ENCODE results near the gene HOXD11.

DNA sequence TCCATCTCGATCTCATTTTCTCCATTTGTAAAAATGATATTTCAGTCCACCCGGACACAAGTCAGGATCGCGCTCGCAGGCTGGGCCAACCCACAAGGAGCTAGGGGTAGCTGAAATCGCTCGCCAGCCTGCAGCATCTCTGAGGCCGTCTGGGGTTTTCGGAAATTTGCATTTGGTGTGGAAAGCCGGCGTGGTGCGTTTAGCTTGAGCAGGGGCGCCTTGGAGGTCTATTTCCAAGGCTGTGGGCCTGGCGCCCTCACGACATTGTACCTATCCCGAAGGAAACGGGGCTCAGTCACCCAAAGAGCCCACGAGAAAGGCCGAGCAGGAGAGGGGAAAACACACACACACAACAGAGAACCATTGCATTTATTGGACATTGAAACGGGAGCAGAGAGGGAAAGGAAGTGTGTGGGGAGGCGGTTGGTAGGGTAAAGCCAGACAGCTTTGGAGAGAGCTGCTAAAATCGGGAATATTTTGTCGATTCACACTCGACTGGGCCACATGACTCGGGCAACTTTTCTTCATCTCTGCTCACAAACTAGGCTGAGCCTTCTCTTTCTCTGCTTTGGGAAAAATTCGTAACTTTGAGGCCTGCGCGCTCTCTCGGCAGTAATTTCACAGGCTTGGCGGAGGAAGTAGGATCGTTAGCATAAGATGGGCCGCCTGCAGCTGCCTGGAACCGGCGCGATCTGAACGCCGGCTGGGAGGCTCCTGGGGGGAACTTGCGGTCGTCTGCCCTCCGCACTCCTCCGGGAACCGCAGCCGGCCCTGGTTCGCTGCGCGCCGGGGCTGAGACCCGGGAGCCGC is 21.3 kb downstream of the HOXD11 start:
- TF ChIP-seq TAF1 (IDR thresholded peaks at IDR 0.05; ENCODE audit: low read depth) (no peak), EZH2 (IDR thresholded peaks at IDR 0.05; ENCODE audit: borderline replicate concordance, insufficient read depth, low read length, poor library complexity, severe bottlenecking) (no peak), SMC3 (conservative IDR thresholded peaks at IDR 0.05; ENCODE audit: poor library complexity) (no peak), MXI1 (conservative IDR thresholded peaks at IDR 0.05; ENCODE audit: poor library complexity, severe bottlenecking) (no peak), POLR2AphosphoS5 (IDR thresholded peaks at IDR 0.05) (peak; percentile 28), EP300 (conservative IDR thresholded peaks at IDR 0.05; ENCODE audit: poor library complexity, severe bottlenecking) (no peak), RAD21 (conservative IDR thresholded peaks at IDR 0.05) (no peak)
- TF ChIP-seq, protein P1, sequence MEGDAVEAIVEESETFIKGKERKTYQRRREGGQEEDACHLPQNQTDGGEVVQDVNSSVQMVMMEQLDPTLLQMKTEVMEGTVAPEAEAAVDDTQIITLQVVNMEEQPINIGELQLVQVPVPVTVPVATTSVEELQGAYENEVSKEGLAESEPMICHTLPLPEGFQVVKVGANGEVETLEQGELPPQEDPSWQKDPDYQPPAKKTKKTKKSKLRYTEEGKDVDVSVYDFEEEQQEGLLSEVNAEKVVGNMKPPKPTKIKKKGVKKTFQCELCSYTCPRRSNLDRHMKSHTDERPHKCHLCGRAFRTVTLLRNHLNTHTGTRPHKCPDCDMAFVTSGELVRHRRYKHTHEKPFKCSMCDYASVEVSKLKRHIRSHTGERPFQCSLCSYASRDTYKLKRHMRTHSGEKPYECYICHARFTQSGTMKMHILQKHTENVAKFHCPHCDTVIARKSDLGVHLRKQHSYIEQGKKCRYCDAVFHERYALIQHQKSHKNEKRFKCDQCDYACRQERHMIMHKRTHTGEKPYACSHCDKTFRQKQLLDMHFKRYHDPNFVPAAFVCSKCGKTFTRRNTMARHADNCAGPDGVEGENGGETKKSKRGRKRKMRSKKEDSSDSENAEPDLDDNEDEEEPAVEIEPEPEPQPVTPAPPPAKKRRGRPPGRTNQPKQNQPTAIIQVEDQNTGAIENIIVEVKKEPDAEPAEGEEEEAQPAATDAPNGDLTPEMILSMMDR (IDR thresholded peaks at IDR 0.05; ENCODE audit: poor library complexity, severe bottlenecking) = no peak
- TF ChIP-seq, protein P2, sequence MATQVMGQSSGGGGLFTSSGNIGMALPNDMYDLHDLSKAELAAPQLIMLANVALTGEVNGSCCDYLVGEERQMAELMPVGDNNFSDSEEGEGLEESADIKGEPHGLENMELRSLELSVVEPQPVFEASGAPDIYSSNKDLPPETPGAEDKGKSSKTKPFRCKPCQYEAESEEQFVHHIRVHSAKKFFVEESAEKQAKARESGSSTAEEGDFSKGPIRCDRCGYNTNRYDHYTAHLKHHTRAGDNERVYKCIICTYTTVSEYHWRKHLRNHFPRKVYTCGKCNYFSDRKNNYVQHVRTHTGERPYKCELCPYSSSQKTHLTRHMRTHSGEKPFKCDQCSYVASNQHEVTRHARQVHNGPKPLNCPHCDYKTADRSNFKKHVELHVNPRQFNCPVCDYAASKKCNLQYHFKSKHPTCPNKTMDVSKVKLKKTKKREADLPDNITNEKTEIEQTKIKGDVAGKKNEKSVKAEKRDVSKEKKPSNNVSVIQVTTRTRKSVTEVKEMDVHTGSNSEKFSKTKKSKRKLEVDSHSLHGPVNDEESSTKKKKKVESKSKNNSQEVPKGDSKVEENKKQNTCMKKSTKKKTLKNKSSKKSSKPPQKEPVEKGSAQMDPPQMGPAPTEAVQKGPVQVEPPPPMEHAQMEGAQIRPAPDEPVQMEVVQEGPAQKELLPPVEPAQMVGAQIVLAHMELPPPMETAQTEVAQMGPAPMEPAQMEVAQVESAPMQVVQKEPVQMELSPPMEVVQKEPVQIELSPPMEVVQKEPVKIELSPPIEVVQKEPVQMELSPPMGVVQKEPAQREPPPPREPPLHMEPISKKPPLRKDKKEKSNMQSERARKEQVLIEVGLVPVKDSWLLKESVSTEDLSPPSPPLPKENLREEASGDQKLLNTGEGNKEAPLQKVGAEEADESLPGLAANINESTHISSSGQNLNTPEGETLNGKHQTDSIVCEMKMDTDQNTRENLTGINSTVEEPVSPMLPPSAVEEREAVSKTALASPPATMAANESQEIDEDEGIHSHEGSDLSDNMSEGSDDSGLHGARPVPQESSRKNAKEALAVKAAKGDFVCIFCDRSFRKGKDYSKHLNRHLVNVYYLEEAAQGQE (IDR thresholded peaks at IDR 0.05; ENCODE audit: borderline replicate concordance) = no peak
